Measurements from ENCODE around the gene SLC25A26.
"Not testable (repeated sequence)": the region's sequence is repeated elsewhere in the genome, so short reads cannot be mapped to it uniquely, and the experiment has no call there.

SLC25A26 gene

GRCh38 chr3:66267031-66267430 lies 46.2 kb downstream of the SLC25A26 start:
- in situ Hi-C loops (cut with HindIII; ENCODE audit: low sequenced_read_pairs), result loop anchor here (25.0 kb wide), 1 partner anchor 545 kb away; no protein-coding TSS in a partner anchor

GRCh38 chr3:66267906-66268305 lies 47.1 kb downstream of the SLC25A26 start:
- in situ Hi-C loops (cut with HindIII; ENCODE audit: low sequenced_read_pairs), result loop anchor here (25.0 kb wide), 1 partner anchor 544 kb away; no protein-coding TSS in a partner anchor

- in situ Hi-C loops (cut with HindIII; ENCODE audit: low sequenced_read_pairs), result loop anchor here (25.0 kb wide), 1 partner anchor 543 kb away; no protein-coding TSS in a partner anchor
These were observed 48.1 kb downstream of the SLC25A26 start for GRCh38 chr3:66268864-66269263.

- in situ Hi-C loops (cut with HindIII; ENCODE audit: low sequenced_read_pairs), result loop anchor here (25.0 kb wide), 1 partner anchor 543 kb away; no protein-coding TSS in a partner anchor
These were observed 48.6 kb downstream of the SLC25A26 start for GRCh38 chr3:66269411-66269810.

- in situ Hi-C loops (cut with HindIII; ENCODE audit: low sequenced_read_pairs), result loop anchor here (25.0 kb wide), 1 partner anchor 542 kb away; no protein-coding TSS in a partner anchor
These were observed 49.5 kb downstream of the SLC25A26 start for GRCh38 chr3:66270288-66270687.

GRCh38 chr3:66270701-66271100 lies 49.9 kb downstream of the SLC25A26 start:
- in situ Hi-C loops (cut with HindIII; ENCODE audit: low sequenced_read_pairs), result loop anchor here (25.0 kb wide), 1 partner anchor 542 kb away; no protein-coding TSS in a partner anchor

- in situ Hi-C loops (cut with HindIII; ENCODE audit: low sequenced_read_pairs), result loop anchor here (25.0 kb wide), 1 partner anchor 541 kb away; no protein-coding TSS in a partner anchor
These were observed 50.4 kb downstream of the SLC25A26 start for GRCh38 chr3:66271231-66271630.

GRCh38 chr3:66272016-66272415 lies 51.2 kb downstream of the SLC25A26 start:
- in situ Hi-C loops (cut with HindIII; ENCODE audit: low sequenced_read_pairs), result loop anchor here (25.0 kb wide), 1 partner anchor 540 kb away; no protein-coding TSS in a partner anchor

GRCh38 chr3:66274837-66275236 lies 54.0 kb downstream of the SLC25A26 start:
- in situ Hi-C loops (cut with HindIII; ENCODE audit: low sequenced_read_pairs), result loop anchor here (25.0 kb wide), 1 partner anchor 537 kb away; no protein-coding TSS in a partner anchor

GRCh38 chr3:66276705-66277274 lies 56.0 kb downstream of the SLC25A26 start:
- in situ Hi-C loops (cut with HindIII; ENCODE audit: low sequenced_read_pairs), result no loop called here

GRCh38 chr3:66279168-66279567 lies 58.4 kb downstream of the SLC25A26 start:
- in situ Hi-C loops (cut with HindIII; ENCODE audit: low sequenced_read_pairs), result no loop called here

- in situ Hi-C loops (cut with HindIII; ENCODE audit: low sequenced_read_pairs), result no loop called here
These were observed 59.5 kb downstream of the SLC25A26 start for GRCh38 chr3:66280304-66280703.

- in situ Hi-C loops (cut with HindIII; ENCODE audit: low sequenced_read_pairs), result not testable (repeated sequence)
These were observed 71.1 kb downstream of the SLC25A26 start for GRCh38 chr3:66291922-66292321.

GRCh38 chr3:66297260-66297873 lies 76.6 kb downstream of the SLC25A26 start:
- in situ Hi-C loops (cut with HindIII; ENCODE audit: low sequenced_read_pairs), result no loop called here

- in situ Hi-C loops (cut with HindIII; ENCODE audit: low sequenced_read_pairs), result no loop called here
These were observed 77.1 kb downstream of the SLC25A26 start for GRCh38 chr3:66297900-66298299.

GRCh38 chr3:66298591-66298990 lies 77.8 kb downstream of the SLC25A26 start:
- in situ Hi-C loops (cut with HindIII; ENCODE audit: low sequenced_read_pairs), result no loop called here

- in situ Hi-C loops (cut with HindIII; ENCODE audit: low sequenced_read_pairs), result not testable (repeated sequence)
These were observed 78.3 kb downstream of the SLC25A26 start for GRCh38 chr3:66299085-66299484.

GRCh38 chr3:66299891-66300290 lies 79.1 kb downstream of the SLC25A26 start:
- in situ Hi-C loops (cut with HindIII; ENCODE audit: low sequenced_read_pairs), result no loop called here

GRCh38 chr3:66302288-66302687 lies 81.5 kb downstream of the SLC25A26 start:
- in situ Hi-C loops (cut with HindIII; ENCODE audit: low sequenced_read_pairs), result no loop called here

GRCh38 chr3:66303491-66303901 lies 82.7 kb downstream of the SLC25A26 start:
- in situ Hi-C loops (cut with HindIII; ENCODE audit: low sequenced_read_pairs), result no loop called here

- in situ Hi-C loops (cut with HindIII; ENCODE audit: low sequenced_read_pairs), result no loop called here
These were observed 83.5 kb downstream of the SLC25A26 start for GRCh38 chr3:66304293-66304692.

GRCh38 chr3:66306086-66306485 lies 85.3 kb downstream of the SLC25A26 start:
- in situ Hi-C loops (cut with HindIII; ENCODE audit: low sequenced_read_pairs), result not testable (repeated sequence)

Measured in DLD1 (cell line).